Astrocyte of the cerebellum (primary cell): ENCODE results near the gene EVPL.

ENCODE experiments used
- DNase-seq: peaks from one replicate; pipeline ENCODE4 v3.0.0-alpha.2; 2011; ENCODE audit warnings: low read depth
- H3K4me3 ChIP-seq: 2 replicates; pipeline ENCODE4 v1.5.1; 2011; ENCODE audit warnings: mild to moderate bottlenecking, low read depth, low read length, moderate library complexity
- in situ Hi-C: cut with HindIII; loops from 2 replicates; pipeline ENCODE4 v1.10.0; 2017; ENCODE audit warnings: low sequenced_read_pairs
- TF ChIP-seq, protein P1 (sequence below): IDR thresholded peaks from 2 replicates; pipeline ENCODE4 v1.5.1; 2012; ENCODE audit warnings: low read length, low read depth, moderate library complexity, mild to moderate bottlenecking; ENCODE audit errors: missing control alignments

Gene EVPL

GRCh38 chr17:75985986-75986385, 41.1 kb downstream of the EVPL start:
- TF ChIP-seq, protein P1, sequence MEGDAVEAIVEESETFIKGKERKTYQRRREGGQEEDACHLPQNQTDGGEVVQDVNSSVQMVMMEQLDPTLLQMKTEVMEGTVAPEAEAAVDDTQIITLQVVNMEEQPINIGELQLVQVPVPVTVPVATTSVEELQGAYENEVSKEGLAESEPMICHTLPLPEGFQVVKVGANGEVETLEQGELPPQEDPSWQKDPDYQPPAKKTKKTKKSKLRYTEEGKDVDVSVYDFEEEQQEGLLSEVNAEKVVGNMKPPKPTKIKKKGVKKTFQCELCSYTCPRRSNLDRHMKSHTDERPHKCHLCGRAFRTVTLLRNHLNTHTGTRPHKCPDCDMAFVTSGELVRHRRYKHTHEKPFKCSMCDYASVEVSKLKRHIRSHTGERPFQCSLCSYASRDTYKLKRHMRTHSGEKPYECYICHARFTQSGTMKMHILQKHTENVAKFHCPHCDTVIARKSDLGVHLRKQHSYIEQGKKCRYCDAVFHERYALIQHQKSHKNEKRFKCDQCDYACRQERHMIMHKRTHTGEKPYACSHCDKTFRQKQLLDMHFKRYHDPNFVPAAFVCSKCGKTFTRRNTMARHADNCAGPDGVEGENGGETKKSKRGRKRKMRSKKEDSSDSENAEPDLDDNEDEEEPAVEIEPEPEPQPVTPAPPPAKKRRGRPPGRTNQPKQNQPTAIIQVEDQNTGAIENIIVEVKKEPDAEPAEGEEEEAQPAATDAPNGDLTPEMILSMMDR = no peak
- in situ Hi-C loops = no loop called here
- H3K4me3 ChIP-seq = no peak overlapping the region
- DNase-seq = no peak

- no peak overlapping the region for H3K4me3 ChIP-seq
- no peak for DNase-seq
- TF ChIP-seq, protein P1 = no peak
- in situ Hi-C loops = no loop called here
These were observed 43.5 kb downstream of the EVPL start for GRCh38 chr17:75983501-75984181.

DNA sequence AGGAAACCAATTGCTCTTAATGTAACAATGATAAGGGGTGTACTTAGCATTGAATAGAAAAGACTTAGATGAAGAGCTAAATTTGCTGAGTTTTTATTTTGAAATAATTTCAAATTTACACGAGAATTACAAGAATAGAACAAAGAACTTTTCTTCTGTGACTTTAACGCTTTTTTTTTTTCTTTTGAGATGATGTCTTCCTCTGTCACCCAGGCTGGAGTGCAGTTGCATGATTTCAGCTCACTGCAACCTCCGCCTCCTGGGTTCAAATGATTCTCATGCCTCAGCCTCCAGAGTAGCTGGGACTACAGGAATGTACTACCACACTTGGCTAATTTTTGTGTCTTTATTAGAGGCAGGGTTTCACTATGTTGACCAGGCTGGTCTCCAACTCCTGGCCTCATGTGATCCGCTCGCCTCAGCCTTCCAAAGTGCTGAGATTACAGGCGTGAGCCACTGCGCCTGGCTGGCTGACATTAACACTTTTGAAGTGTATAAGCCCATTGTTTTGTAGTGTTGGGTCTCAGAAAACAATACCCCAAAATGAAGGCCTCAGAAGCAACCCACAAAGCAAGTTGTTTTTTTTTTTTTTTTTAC, 46.0 kb downstream of the EVPL start:
- DNase-seq = no peak
- in situ Hi-C loops = no loop called here
- TF ChIP-seq, protein P1 = no peak
- no peak overlapping the region for H3K4me3 ChIP-seq

DNA sequence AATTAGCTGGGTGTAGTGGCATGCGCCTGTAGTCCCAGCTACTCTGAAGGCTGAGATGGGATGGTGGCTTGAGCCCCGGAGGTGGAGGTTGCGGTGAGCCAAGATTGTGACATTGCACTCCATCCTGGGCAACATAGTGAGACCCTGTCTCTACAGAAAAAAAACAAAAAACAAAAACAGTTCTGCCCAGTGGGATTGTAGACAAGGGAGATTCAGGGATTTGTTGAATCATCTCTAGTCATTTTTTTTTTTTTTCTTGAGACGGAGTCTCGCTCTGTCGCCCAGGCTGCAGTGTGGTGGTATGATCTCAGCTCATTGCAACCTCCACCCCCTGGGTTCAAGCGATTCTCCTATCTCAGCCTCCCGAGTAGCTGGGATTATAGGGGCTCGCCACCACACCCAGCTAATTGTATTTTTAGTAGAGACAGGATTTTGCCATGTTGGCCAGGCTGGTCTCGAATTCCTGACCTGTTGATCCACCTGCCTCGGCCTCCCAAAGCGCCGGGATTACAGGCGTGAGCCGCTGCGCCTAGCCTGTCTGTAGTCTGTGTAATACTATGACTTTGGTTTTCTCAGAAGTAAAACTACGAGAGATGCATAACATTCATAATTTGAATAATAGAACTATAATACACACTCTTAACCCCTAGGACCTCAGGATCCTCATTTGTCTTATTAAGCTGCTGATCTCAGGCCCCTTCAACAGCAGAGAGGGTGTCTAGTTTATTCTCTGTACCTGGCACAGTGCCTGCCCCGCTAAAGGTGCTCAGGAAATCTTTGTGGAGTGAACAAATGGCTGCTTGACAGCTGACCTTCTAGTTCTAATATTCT, 46.7 kb downstream of the EVPL start:
- peak overlapping the region; percentile 83 for H3K4me3 ChIP-seq
- no peak for DNase-seq
- TF ChIP-seq, protein P1 = no peak
- in situ Hi-C loops = no loop called here

- in situ Hi-C loops = no loop called here
- no peak for DNase-seq
- TF ChIP-seq, protein P1 = no peak
- peak overlapping the region; percentile 83 for H3K4me3 ChIP-seq
These were observed 47.4 kb downstream of the EVPL start for GRCh38 chr17:75979705-75980187.

DNA sequence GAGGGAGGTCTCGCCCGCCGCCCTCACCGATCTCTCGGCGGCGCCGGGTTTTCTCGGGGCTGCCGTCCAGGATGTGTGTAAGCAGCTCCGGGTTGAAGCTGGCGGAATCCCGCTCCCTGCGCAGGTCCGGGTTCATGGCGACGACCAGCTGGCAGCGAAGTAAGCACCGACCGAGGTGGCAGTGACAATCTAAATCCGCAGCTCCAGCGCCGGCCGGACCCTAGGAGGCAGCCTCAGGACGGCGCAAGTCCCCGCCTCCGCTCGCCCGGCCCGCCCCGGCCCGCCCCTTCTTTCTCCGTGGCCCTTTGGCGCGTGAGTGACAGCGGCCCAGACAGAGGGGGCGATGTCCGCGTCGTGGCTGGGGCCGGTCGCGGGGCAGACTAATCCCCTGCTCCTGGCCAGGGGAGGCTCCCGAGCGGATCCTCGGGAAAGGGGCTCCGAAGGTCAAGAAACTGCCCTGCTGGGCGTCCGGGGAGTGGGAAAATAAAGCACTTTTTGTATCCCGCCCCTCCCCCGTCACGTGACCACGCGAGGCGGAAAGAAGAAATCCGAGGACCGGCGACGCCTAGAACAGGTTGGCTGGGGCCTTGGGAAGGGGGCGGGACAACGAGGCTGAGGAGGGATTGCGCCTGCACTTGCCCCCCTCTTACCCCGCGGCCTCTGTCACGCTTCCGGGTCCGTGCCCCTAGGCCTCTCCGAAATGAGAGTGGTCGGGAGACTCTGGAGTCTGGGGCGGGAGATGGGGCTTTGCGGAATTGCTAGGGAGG, 48.0 kb downstream of the EVPL start, which contains the start of the genes ACOX1 and TEN1:
Gene ACOX1, minus strand, starts transcription at position 229 of the 767 bp plus-strand sequence. Its CDS starts 93 bp downstream, at position 136.
Gene TEN1, plus strand, starts transcription at position 303 of the 767 bp plus-strand sequence. CDS start 6,953 bp downstream, outside the sequence.
- DNase-seq = peak; percentile 90
- peak within 1 kb of the TSS; percentile 83 for H3K4me3 ChIP-seq
- in situ Hi-C loops = no loop called here
- TF ChIP-seq, protein P1 = no peak
